SK-N-SH (cell line): ENCODE data around the gene RBM38. TPM values are rescaled to one million over a fixed set of nuclear protein-coding genes. Genes with fewer than 3 reads are reported as not detected.

Source experiments
- CTCF ChIA-PET: fragments of 300-600, 350-600 bp; formaldehyde crosslinking; extraction: SDS; loops from one replicate; lab custom pipeline; 2021; lab: Yijun Ruan, JAX
- POLR2A ChIA-PET: fragments of 350-600 bp; sonication (Branson Sonifier 250); formaldehyde crosslinking; extraction: SDS; loops from one replicate; lab custom pipeline; 2020; ENCODE audit warnings: antibody characterized with exemption, inconsistent platforms; lab: Yijun Ruan, JAX
- DNase-seq: peaks from one replicate; pipeline ENCODE4 v3.0.0; 2012
- H2AFZ ChIP-seq: fragments of 200-600 bp; sonication (generic); 2 replicates; pipeline ENCODE4 v1.8.1; 2016; ENCODE audit warnings: antibody characterized with exemption, mild to moderate bottlenecking, low read depth
- H3F3A ChIP-seq: fragments of 200-600 bp; sonication (generic); replicated peaks from 2 replicates; pipeline ENCODE3; 2016; ENCODE audit warnings: antibody characterized with exemption, mild to moderate bottlenecking; ENCODE audit not compliant: insufficient read depth
- H3K27ac ChIP-seq, 2 experiments: fragments of 200-500 bp in 1 of 2; fragments of 200-600 bp in 1 of 2; sonication (Bioruptor generic) in 1 of 2; sonication (generic), shearing (Covaris generic) in 1 of 2; 2 replicates each; pipeline versions ENCODE4 v1.5.1 to v1.6.1; 2014 to 2016; ENCODE audit warnings: low read depth in 2 of 2, inconsistent platforms in 1 of 2, low read length in 1 of 2, mild to moderate bottlenecking in 1 of 2, mixed read lengths in 1 of 2
- H3K27me3 ChIP-seq: fragments of 200-600 bp; sonication (generic), shearing (Covaris generic); 2 replicates; pipeline ENCODE4 v1.6.1; 2016; ENCODE audit warnings: mixed run types; ENCODE audit not compliant: insufficient read depth
- H3K36me3 ChIP-seq, 2 experiments: fragments of 200-500 bp in 1 of 2; fragments of 200-600 bp in 1 of 2; sonication (Bioruptor generic) in 1 of 2; sonication (generic) in 1 of 2; replicated peaks in 1 of 2; 2 replicates each; pipeline versions ENCODE3 to v1.5.1; 2014 to 2016; ENCODE audit warnings: low read length in 1 of 2, mild to moderate bottlenecking in 1 of 2; ENCODE audit not compliant: insufficient read depth in 2 of 2, control insufficient read depth in 1 of 2
- H3K4me1 ChIP-seq, 2 experiments: fragments of 200-500 bp in 1 of 2; fragments of 200-600 bp in 1 of 2; sonication (Bioruptor generic) in 1 of 2; sonication (generic), shearing (Covaris generic) in 1 of 2; 2 replicates each; pipeline versions ENCODE4 v1.5.1 to v1.6.1; 2014 to 2016; ENCODE audit warnings: low read depth in 1 of 2, low read length in 1 of 2, mixed run types in 1 of 2; ENCODE audit not compliant: insufficient read depth in 2 of 2, control insufficient read depth in 1 of 2
- H3K4me2 ChIP-seq: fragments of 200-600 bp; sonication (generic), shearing (Covaris generic); 2 replicates; pipeline ENCODE4 v1.6.1; 2017; ENCODE audit warnings: mixed run types
- H3K4me3 ChIP-seq, 2 experiments: fragments of 200-500 bp in 1 of 2; fragments of 200-600 bp in 1 of 2; sonication (Bioruptor generic) in 1 of 2; sonication (generic), shearing (Covaris generic) in 1 of 2; 2 replicates each; pipeline versions ENCODE4 v1.5.1 to v1.8.1; 2014 to 2016; ENCODE audit warnings: low read depth in 2 of 2, inconsistent platforms in 1 of 2, low read length in 1 of 2, mild to moderate bottlenecking in 1 of 2, mixed read lengths in 1 of 2, moderate library complexity in 1 of 2
- H3K79me2 ChIP-seq: fragments of 200-600 bp; sonication (generic); 2 replicates; pipeline ENCODE4 v1.8.1; 2017; ENCODE audit warnings: mild to moderate bottlenecking; ENCODE audit not compliant: insufficient read depth
- H3K9ac ChIP-seq: fragments of 200-600 bp; sonication (generic); 2 replicates; pipeline ENCODE4 v1.6.1; 2017; ENCODE audit warnings: mixed run types
- H3K9me2 ChIP-seq: fragments of 200-600 bp; sonication (generic); 2 replicates; pipeline ENCODE4 v1.6.1; 2017; ENCODE audit warnings: mixed run types
- H3K9me3 ChIP-seq: fragments of 200-600 bp; sonication (generic); 2 replicates; pipeline ENCODE4 v1.6.1; 2017; ENCODE audit warnings: mixed run types, mild to moderate bottlenecking, moderate library complexity
- H4K20me1 ChIP-seq: fragments of 200-600 bp; sonication (generic); 2 replicates; pipeline ENCODE4 v1.6.1; 2017; ENCODE audit warnings: mild to moderate bottlenecking, mixed run types; ENCODE audit not compliant: insufficient read depth
- CTCF ChIP-seq: fragments of 200-600 bp; sonication (generic); IDR thresholded peaks from 2 replicates; pipeline ENCODE4 v1.6.1; 2017; ENCODE audit warnings: antibody characterized with exemption, mild to moderate bottlenecking, moderate library complexity
- EP300 ChIP-seq, 2 experiments: IDR thresholded peaks; 2 replicates each; pipeline versions ENCODE4 v1.4.0 to v1.6.1; 2012; ENCODE audit warnings: borderline replicate concordance in 1 of 2, low read depth in 1 of 2, low read length in 1 of 2
- FOSL2 ChIP-seq: IDR thresholded peaks from 2 replicates; pipeline ENCODE4 v1.4.0; 2012; ENCODE audit warnings: low read depth, mild to moderate bottlenecking, moderate library complexity, borderline replicate concordance
- GABPA ChIP-seq: IDR thresholded peaks from 2 replicates; pipeline ENCODE4 v1.4.0; 2012; ENCODE audit warnings: low read depth, mild to moderate bottlenecking
- MAX ChIP-seq: IDR thresholded peaks from 2 replicates; pipeline ENCODE4 v1.4.0; 2012; ENCODE audit warnings: low read depth
- NFIC ChIP-seq: IDR thresholded peaks from 2 replicates; pipeline ENCODE4 v1.4.0; 2012; ENCODE audit warnings: borderline replicate concordance
- PBX3 ChIP-seq: IDR thresholded peaks from 2 replicates; pipeline ENCODE4; 2012
- POLR2AphosphoS5 ChIP-seq: IDR thresholded peaks from 2 replicates; pipeline ENCODE4 v1.6.1; 2012; ENCODE audit warnings: low read depth, low read length
- USF1 ChIP-seq: IDR thresholded peaks from 2 replicates; pipeline ENCODE4 v1.4.0; 2012; ENCODE audit warnings: low read depth, borderline replicate concordance
- USF2 ChIP-seq: fragments of 150-350 bp; IDR thresholded peaks from 2 replicates; pipeline ENCODE4 v1.6.1; 2017; ENCODE audit warnings: antibody characterized with exemption, low read length, low read depth, borderline replicate concordance
- ZBTB33 ChIP-seq: IDR thresholded peaks from 2 replicates; pipeline ENCODE4 v1.4.0; 2012; ENCODE audit warnings: low read depth, borderline replicate concordance
- WGBS: methylation state at CpG from one replicate; pipeline ENCODE4 v1.1.6; 2017; ENCODE audit warnings: low lambda C conversion rate; 5-methylcytosine and 5-hydroxymethylcytosine counted together
- polyA plus RNA-seq, 3 experiments: library from polyadenylated mRNA; depleted of rRNA; stranded (reverse); fragments of >200 nt; gene quantifications; 2 replicates each; pipeline ENCODE4 v1.2.3, GENCODE V29; 2012

The RBM38 gene
- polyA plus RNA-seq, 1 of the 3 experiments (the other 2 are of a cell fraction): 11.5 TPM

- TF ChIP-seq PBX3 (no peak), NFIC (no peak), ZBTB33 (no peak), GABPA (no peak), USF2 (no peak), USF1 (no peak), FOSL2 (no peak), CTCF (no peak), EP300 (IDR thresholded peaks at IDR 0.05; ENCODE audit: borderline replicate concordance in 1 of 2, low read depth in 1 of 2, low read length in 1 of 2) (no peak)
Measured at GRCh38 chr20:57404006-57404405, 12.8 kb downstream of the RBM38 start (continued).

- CTCF ChIA-PET: interaction anchor here (0.8 to 1.2 kb wide), 2 partner anchors 22 to 94 kb away, joined by 3 read pairs; no protein-coding TSS in a partner anchor
- Histone ChIP-seq H3K36me3 (peaks cover 0 to 41% of the 10 kb centered on the region in 2 experiments), H3F3A (no peaks in the 10 kb centered on the region)
- TF ChIP-seq NFIC: no peak
- no peak for TF ChIP-seq MAX
- TF ChIP-seq POLR2AphosphoS5: no peak
- no peak for TF ChIP-seq USF2
- TF ChIP-seq, all 33 proteins: peak for 0
- no peaks in the 10 kb centered on the region for H3K27me3 ChIP-seq
- no peaks in the 10 kb centered on the region for H4K20me1 ChIP-seq
- no peaks in the 10 kb centered on the region for H3K9me3 ChIP-seq
- H3K9me2 ChIP-seq: no peaks in the 10 kb centered on the region
- H3K4me3 ChIP-seq: no peak overlapping the region
- POLR2A ChIA-PET: no interaction called here
- H3K27ac ChIP-seq: no peak overlapping the region
- no peak for DNase-seq
- over 99% methylated on average over 17 of the region's 22 CpGs for WGBS
- no peaks in the 10 kb centered on the region for H3K79me2 ChIP-seq
- no peak overlapping the region for H2AFZ ChIP-seq
- H3K4me2 ChIP-seq: no peak overlapping the region
- H3K9ac ChIP-seq: no peak overlapping the region
- peaks cover 0 to 14% of the 10 kb centered on the region in 2 experiments; a peak in 1 of 4 replicates for H3K4me1 ChIP-seq
Measured at GRCh38 chr20:57404419-57405072, 13.3 kb downstream of the RBM38 start.
